Activated effector memory CD4-positive, alpha-beta T cell treated with anti-CD3 and anti-CD28 coated beads, Interleukin-2, amount 50 U/mL, for 16 hours (primary cell): Measurements from ENCODE around the gene KIAA1217.
"Not testable (repeated sequence)": the region's sequence is repeated elsewhere in the genome, so short reads cannot be mapped to it uniquely, and the experiment has no call there.

ENCODE experiments used
- DNase-seq: peaks from one replicate; pipeline ENCODE4 v3.0.0-alpha.2; 2020

Gene KIAA1217

DNA sequence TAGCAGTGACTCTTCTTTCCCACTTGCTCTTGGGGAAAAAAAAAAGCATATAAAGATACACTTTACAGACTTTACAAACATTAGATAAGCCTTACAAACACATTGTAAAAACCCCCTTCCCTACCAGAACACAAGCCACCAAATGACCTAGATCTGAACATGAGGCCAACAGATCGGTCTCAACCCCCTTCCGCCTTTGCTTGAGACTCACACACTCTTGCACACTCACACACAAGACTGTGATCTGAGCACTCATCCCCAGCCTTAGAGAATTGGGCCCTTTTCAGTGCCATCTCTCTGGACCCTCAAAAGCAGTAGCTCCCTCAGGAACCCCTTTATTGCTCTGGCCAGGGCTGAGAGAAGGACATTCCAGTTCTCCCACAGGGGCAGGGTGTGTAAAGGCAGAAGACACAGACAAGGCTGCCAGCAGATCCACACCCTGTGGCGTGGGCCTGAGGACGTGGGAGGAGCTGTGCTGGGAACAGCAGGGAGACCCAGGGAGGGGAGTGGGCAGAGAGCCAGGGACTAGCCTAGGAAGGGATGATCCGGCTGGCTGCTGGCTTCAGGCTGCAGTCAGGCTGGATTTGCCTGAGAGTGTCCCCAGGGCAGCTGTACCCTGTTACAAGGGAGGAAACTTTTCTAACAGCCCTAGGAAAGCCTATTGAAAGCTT lies 206.7 kb downstream of the KIAA1217 start:
- DNase-seq: no peak

DNA sequence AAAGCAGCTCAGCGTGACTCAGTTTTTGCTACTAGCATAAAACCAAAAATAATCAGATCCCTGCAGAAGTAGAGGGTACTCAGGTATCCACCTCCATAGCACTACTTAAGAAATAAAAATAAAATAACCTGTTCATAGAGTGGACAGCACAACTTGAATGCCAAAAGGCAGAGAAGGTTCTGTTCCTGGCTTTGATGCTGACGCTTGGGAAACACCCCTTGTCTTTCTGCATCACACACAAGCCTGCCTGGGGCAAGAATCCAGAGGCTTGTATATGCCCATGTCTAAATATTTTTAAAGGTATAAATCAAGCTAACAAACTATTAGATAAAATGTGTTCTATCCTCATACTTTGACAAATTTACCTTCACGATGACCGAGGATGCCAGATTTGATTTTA lies 207.3 kb downstream of the KIAA1217 start:
- DNase-seq: no peak

DNA sequence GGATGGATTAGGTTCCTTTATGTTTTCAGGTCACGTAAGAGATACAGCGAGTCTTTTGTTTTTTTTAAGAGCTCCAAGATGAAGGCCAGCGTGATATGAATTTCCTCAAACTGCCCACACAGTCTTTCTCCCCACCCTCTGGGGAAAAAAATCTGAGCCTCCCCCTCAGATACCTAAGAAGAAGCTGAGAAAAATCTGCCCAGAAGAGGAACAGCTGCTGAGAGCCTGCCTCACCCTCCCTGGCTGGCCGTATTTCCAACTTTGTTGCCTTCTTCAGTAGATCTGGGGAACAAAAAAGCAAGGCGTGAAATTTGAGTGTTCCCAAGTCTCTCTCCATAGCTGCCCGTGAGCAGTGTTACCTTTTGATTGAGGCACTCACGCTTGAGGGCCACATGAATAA lies 208.1 kb downstream of the KIAA1217 start:
- DNase-seq: no peak

DNA sequence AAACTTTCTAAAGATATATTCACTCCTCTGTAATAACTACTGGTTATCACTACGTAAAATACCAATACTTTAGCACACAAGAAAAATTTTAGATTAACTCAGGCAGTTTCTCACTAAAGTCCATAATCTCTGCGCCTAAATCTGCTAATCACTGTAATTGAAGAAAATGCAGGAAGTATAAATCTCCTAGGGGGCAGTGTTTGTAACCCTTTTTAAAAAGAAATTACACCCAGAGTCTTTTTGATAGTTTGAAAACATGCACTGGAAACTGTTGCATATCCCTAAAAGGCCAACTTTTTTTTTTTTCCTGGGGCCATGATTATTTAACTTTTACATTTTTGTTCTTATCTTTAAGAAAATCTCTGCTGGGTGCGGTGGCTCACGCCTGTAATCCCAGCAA lies 209.6 kb downstream of the KIAA1217 start:
- no peak for DNase-seq

DNA sequence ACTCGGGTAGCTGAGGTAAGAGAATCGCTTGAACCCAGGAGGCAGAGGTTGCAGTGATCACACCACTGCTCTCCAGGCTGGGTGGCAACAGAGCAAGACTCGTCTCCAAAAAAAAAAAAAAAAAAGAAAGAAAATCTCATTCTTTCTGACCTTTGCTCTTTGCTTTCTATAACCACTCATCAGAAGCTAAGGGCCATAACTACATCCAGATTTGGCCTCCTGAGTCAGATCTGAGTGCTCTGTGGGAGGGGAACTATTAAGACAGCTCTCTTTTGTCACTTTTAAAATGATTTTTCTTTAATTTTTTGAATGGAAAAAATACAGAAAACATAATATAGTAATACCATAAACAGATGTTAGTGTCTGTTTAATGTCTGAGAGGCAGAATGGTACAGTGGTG lies 210.1 kb downstream of the KIAA1217 start:
- DNase-seq: no peak

DNA sequence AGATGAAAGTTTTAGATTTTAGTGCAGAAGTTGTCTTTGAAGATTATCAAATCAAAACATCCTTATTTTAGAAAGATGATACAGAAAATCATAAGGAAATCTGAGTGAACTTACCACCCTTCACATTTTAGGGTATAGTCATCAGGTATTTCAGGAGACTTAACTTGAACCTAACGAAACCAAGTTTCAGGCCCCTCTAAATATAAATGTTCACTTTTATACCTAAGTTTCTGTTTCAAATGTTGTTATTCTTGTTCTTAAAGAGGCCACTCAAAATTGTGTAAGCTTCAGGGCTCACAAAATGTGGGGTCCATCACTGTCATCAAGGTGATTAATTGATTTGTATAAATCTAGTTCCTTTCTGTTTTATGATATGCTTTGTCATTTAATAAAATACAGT lies 216.2 kb downstream of the KIAA1217 start:
- DNase-seq: no peak

DNA sequence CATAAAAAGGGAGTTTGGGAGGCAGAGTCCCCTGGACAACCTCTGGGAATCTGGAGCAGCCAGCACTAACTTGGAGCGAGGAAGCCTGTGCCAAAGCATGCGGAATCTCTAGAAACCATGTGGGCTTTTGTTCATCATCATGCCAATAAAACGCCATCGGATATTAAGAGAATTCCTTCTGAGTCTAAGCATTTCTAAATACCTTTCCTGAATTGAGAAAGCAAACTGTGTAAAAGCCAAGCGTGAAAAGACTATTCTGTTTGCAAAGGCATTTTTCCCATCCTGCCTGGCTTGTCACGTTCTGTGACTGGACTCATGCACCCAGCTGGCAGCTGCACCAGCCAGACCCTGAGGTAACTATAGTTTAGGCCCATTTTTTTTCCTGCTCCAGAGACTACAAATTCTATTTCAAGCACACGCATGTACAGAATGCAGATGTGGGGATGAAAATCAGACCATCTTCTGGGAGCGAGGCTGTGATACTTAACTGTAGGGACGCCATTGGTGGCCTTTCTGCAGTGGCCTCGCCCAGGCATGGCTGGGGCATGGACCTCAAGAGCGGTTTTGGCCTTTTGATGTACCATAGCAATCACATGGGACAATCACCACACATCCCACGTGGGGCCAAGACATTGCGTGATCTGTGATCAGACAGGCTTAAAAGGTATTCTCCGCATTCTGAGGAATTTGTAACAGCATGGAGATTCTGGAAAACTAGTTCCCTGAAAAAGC lies 218.9 kb downstream of the KIAA1217 start:
- DNase-seq: no peak

DNA sequence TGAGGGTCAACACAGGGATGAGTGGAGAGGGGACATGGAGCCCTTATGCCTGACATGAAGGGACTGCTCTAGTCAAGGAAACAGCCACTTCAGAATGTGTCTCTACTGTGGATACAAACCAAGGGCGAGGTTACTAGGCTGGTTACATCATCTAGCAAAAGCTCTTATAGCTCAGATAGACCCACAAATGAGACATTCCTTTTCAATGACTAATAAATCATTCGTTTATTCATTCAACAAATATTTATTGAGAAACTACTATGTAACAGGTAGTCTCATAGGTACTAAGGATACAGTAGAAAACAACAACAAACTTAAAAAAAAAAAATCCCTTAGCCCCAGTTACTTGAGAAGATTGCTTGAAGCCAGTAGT lies 219.5 kb downstream of the KIAA1217 start:
- no peak for DNase-seq

DNA sequence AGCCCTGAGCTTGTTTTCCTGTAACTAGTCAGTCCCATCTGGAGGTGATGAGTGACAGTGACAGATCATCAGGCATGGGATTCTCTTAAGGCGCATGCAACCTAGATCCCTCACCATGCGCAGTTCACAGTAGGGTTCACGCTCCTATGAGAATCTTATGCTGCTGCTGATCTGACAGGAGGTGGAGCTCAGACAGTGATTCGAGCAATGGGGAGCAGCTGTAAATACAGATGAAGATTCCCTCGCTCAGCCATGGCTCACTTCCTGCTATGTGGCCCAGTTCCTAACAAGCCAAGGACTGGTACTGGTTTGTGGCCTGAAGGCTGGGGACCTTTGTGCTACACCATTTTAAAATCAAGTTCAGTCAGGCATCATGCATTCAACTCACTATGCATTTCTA lies 221.7 kb downstream of the KIAA1217 start:
- no peak for DNase-seq

DNA sequence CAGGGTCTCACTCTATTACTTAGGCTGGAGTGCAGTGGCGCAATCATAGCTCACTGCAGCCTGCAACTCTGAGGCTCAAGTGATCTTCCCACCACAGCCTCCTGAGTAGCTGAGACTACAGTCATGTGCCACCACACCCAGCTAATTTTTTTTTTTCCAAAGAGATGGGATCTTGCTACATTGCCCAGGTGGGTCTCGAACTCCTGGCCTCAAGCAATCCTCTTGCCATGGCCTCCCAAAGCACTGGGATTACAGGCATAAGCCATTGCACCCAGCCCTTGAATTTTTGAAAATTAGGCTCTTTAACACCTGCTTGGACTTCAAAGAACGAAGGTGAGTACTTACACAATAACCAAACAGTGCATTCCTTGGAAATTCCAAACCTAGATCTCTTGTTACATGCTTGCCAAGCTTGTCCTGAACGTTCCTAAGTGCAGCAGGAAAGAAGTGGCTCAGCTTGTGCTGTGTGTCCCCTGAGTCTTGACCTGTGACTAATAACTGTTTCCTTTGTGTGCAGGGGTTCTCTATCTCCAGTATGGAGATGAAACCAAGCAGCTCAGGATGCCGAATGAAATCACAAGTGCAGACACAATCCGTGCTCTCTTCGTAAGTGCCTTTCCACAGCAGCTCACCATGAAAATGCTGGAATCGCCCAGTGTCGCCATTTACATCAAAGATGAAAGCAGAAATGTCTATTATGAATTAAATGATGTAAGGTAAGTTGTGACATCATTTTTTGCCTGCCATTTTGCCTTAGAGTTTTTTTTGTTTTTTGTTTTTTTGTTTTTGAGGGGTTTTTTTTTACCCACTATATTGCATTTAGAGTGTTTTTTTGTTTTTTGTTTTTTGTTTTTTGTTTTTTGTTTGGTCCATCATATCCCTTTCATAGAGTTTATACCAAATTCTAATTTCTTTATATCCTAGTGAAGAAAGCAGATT lies 223.8 kb downstream of the KIAA1217 start:
- no peak for DNase-seq

DNA sequence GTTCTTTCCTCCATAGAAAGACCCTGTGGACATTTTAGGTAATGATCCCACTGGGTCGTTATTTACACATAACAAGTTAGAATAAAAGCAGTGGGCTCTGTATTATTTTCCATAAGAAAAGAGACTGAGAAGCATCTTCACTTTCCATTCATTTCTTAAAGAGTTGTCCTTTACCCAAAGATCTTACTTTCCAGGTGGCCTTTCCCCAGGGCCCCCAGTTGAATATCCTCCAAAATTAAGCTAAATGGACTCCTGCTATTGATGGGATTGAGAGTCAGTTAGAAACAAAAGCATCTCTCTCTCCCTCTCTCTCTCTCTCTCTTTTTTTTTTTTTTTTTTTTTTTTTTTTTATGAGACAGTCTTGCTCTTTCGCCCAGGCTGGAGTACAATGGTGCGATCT lies 224.8 kb downstream of the KIAA1217 start:
- no peak for DNase-seq

DNA sequence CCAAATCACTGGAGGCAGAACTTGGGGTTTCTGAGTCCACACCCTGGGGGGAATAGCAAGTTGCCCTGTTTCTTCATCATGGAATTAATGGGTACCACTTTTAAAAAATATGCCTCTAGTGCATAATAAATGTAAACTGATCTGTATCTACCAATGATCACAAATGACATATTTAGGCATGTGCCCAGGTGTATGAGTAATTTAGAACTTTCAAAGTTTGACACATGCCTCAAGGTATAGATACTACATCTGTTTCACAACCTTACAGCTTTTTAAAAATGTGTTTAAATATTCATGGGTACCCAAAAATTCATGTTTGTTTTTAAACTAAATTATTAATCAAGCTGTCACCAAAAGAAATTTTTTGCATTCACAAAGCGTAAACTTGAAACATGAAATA lies 226.0 kb downstream of the KIAA1217 start:
- DNase-seq: no peak

DNA sequence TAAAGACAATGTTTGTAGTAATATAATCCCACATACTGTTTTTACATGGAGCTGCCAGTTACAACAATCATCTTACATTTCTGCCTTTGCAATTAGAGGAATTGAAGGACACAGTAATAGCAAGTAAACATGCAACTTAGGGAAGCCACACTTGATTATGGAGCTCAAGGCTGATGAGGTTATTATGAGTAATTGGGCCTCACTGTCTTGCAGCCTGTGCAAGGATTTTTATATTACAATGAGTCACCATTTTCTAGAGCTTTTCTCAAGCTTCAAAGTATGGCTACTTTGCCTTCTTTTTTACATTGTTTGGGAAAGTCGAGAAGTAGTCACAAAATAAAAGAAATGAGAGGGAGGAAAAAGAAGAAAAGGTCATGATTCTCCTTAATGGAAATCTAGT lies 226.4 kb downstream of the KIAA1217 start:
- no peak for DNase-seq

DNA sequence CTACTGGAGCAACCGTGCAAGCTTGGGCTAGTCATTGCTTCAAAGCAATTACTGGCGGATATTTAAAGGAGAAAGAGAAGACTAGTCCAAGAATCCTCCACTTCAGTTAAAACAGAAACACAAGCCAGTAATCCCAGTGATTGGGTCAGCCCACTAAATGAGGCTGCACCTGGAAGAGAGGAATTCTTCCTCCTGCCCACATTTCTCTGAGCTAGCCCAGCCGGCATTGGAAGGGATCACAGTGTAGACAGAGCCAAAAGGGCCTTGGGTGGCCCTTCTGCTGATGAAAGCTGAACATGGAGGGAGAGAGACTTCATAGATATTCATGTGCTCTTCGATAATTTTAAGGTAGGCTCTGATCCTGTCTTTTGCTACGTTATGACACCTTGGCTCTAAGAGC lies 228.4 kb downstream of the KIAA1217 start:
- DNase-seq: no peak

DNA sequence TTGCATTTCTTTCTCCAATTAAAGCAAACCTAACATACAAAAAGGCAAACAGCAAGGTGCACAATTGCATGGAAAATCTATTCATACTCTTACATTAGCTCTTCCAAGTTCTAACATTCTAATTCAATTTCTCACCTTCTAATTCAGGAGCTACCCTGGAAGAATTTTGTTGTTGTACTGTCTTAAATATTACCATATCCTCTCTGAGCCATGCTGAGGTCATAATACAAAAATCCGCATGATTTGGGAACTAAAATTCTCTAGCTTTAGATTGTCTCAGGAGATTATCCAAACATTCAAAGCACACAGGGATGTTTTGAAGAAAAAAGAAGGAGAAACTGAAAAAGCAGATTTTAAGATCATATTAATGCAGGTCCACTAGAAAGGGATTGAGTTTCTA lies 229.9 kb downstream of the KIAA1217 start:
- DNase-seq: no peak

DNA sequence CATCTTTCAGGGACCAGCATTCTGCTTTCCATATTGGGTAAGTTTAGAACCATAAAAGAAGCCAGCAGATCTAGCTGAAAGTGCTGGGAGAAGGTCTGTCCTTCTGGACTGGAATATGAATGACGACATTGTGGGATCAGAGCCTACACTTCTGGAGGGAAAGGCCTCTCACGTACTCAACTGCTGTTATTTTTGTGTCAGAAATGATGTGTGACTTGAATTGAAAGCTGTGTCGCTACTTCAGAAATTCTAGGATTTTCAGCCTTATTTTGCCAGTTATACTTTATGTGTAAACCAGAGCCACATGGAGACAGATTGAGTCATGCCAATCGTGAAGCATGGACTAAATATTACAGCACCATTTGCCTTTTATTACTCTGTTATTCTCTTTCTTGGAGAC lies 231.0 kb downstream of the KIAA1217 start:
- DNase-seq: no peak

DNA sequence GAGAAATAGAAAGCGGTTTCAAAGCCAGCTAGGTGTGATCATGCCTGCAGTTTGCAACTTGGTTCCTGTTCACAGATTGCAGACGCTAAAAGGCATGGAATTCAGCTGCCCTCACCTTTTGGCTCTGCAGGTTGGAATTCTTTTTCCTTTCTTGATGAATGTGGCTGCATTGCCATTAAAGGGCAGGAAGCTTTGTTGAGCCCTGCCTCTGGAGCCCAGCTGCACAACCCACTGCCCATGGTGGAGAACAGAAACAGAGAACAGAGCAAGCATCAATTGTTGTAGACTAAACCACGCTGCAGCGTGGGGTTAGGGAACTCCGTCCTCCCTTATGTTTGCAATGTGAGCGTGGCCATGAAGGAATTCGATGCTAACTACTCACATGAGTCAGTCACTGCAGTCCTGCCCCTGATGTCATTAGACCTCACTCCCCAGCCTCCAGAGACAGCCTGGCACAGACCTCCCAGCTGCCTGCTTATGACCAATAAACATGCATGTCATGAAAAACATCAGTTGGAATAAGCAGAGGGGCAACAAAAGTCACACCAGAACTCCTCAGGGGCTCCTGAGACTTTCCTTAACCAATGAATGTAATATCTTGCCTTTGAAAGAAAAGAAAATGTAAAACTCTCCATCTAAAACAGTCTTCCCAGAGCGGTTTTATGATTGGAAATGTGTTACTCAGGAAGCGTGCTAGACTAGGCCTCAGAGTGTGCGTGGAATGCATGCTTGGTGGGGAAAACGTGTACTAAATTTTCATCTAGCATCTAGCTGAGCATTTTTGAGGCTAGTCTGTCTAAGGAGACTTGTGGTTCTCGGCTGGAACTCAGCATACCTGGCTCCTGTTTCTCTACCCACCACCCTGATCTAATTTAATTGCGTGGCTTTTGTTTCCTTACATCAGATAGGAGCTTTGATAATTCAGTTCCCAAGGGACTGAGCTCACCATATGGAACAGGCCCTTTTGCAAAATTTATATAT lies 232.2 kb downstream of the KIAA1217 start:
- no peak for DNase-seq

DNA sequence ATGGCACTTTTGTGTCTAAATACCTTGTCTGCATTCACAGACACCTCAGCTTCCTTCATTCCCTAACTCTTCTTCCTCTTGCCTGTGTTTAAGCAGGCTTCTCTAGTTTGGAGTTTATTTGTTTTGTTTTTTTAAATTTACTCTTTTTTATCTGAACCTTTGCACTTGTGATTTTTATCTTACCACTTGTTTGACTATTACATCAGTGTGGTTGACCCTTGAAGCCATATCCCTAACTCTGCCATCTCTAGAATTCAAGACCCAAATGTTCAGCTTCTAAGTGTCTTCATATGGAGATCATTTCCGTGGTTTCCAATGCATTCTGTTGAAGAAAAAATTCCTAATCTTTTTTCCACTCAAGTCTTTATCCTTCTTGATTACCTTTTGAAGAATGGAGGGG lies 233.3 kb downstream of the KIAA1217 start:
- DNase-seq: no peak

DNA sequence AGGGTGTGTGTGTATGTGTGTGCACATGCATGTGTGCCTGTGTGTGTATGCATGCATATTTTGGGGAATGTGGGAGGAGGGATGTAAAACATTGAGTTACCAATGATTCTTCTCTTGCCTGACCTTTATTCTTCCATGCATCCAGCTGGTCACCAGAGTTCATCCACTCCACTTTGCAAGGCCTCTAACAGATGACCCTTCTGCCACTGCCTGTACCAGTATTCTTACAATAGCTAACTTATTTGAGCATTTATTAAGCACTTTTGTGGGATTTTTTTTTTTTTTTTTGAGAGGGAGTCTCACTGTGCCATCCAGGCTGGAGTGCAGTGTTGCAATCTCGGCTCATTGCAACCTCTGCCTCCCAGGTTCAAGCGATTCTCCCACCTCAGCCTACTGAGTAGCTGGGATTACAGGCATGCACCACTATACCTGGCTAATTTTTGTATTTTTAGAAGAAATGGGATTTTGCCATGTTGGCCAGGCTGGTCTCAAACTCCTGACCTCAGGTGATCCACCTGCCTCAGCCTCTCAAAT lies 233.8 kb downstream of the KIAA1217 start:
- not testable (repeated sequence) for DNase-seq

DNA sequence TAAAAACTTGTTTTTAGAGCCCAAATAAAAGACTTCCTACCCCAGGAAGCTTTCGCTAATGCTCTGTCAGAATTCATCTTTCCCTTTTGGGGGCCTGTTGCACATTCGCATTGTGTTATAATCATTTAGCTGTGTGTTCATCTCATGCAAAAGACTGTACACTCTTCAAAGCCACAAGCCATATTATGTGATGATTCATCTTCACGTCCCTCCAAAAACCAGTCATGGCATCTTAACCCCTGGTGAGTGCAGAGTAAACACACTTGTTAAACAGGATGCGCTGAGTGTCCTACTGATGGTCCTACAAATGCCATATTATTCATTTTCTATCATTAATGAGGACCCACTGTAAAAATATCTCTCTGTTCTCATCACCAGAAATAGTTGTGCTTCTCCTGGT lies 235.4 kb downstream of the KIAA1217 start:
- DNase-seq: no peak

DNA sequence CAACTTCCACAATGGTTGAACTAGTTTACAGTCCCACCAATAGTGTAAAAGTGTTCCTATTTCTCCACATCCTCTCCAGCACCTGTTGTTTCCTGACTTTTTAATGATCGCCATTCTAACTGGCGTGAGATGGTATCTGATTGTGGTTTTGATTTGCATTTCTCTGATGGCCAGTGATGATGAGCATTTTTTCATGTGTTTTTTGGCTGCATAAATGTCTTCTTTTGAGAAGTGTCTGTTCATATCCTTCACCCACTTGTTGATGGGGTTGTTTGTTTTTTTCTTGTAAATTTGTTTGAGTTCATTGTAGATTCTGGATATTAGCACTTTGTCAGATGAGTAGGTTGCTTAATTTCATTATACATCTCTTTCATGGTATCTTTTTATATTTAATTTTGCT lies 237.0 kb downstream of the KIAA1217 start:
- not testable (repeated sequence) for DNase-seq

DNA sequence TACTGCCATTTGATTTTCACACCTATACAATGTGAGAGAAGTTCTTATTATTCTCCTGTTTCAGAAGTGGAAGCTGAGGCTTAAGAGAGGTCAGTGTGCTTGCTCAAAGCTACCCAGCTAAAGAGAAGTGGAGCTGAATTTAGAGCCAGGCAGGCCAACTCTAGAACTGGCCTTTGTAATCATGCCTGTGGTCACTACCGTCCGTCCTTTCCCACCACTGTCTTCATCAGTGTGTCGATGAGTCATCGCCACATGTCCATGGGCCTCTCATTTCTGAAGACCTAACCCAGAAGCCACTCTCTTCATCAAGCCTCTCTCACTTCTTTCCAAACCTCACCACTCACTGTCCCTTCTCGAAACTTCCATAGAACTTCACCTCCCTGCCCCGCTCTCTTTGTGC lies 237.8 kb downstream of the KIAA1217 start:
- no peak for DNase-seq
